IMR-90 (cell line): ENCODE measurements around the gene SLC16A2. TPM values are rescaled to one million over a fixed set of nuclear protein-coding genes. Genes with fewer than 3 reads are reported as not detected.
"Not testable (repeated sequence)": the region's sequence is repeated elsewhere in the genome, so short reads cannot be mapped to it uniquely, and the experiment has no call there.

Experiments used
- ATAC-seq: fragments of 200-7000 bp; cut with Tn5 transposase; 2 replicates; pipeline ENCODE4 v1.9.1; 2020; ENCODE audit warnings: low read depth, mild to moderate bottlenecking, moderate library complexity
- BruUV-seq: library from RNA; stranded (reverse); fragments of 400-500 nt; replicated peaks from 2 replicates; lab custom pipeline; 2021; lab: Mats Ljungman, UMichigan
- CTCF ChIA-PET: fragments of 300-600 bp; formaldehyde crosslinking; extraction: SDS; loops from one replicate; lab custom pipeline; 2021; ENCODE audit warnings: antibody characterized with exemption; lab: Yijun Ruan, JAX
- POLR2A ChIA-PET: fragments of 300-600 bp; sonication (Branson Sonifier 250); formaldehyde crosslinking; loops from one replicate; lab custom pipeline; 2022; ENCODE audit warnings: antibody characterized with exemption; ENCODE audit not compliant: unreplicated experiment; lab: Charles Lee
- DNase-seq: peaks from one replicate; pipeline ENCODE4 v3.0.0; 2013
- H2AFZ ChIP-seq: replicated peaks from 2 replicates; pipeline ENCODE3; 2013; ENCODE audit warnings: low read length, mild to moderate bottlenecking; ENCODE audit not compliant: poor library complexity
- H2AK5ac ChIP-seq: 2 replicates; pipeline ENCODE4 v1.6.1; 2013; ENCODE audit warnings: low read depth, low read length, inconsistent platforms
- H2AK9ac ChIP-seq: replicated peaks from 2 replicates; pipeline ENCODE3; 2013; ENCODE audit warnings: mild to moderate bottlenecking, low read depth, low read length, moderate library complexity; ENCODE audit not compliant: poor library complexity
- H2BK120ac ChIP-seq: 2 replicates; pipeline ENCODE4 v1.6.1; 2013; ENCODE audit warnings: low read depth, low read length, inconsistent platforms
- H2BK15ac ChIP-seq: 3 replicates; pipeline ENCODE4 v1.6.1; 2013; ENCODE audit warnings: low read depth, low read length, inconsistent platforms
- H2BK20ac ChIP-seq: 2 replicates; pipeline ENCODE4 v1.6.1; 2013; ENCODE audit warnings: low read depth, mild to moderate bottlenecking, inconsistent platforms, low read length, moderate library complexity
- H2BK5ac ChIP-seq: 2 replicates; pipeline ENCODE4 v1.6.1; 2013; ENCODE audit warnings: mild to moderate bottlenecking, low read depth, low read length, inconsistent platforms; ENCODE audit not compliant: poor library complexity, severe bottlenecking
- H3K14ac ChIP-seq: replicated peaks from 2 replicates; pipeline ENCODE4 v1.6.1; 2013; ENCODE audit warnings: low read depth, low read length, inconsistent platforms
- H3K18ac ChIP-seq: 2 replicates; pipeline ENCODE4 v1.6.1; 2013; ENCODE audit warnings: low read depth, low read length, control low read depth
- H3K23ac ChIP-seq: 2 replicates; pipeline ENCODE4 v1.6.1; 2013; ENCODE audit warnings: low read depth, low read length, inconsistent platforms
- H3K27ac ChIP-seq: 2 replicates; pipeline ENCODE4 v1.5.1; 2013; ENCODE audit warnings: mild to moderate bottlenecking, control low read depth, low read length; ENCODE audit not compliant: insufficient read depth
- H3K27me3 ChIP-seq: 2 replicates; pipeline ENCODE4 v1.6.1; 2013; ENCODE audit warnings: low read length; ENCODE audit not compliant: control insufficient read depth, insufficient read depth
- H3K36me3 ChIP-seq: 2 replicates; pipeline ENCODE4 v1.6.1; 2013; ENCODE audit warnings: low read length, mixed read lengths; ENCODE audit not compliant: control insufficient read depth, insufficient read depth
- H3K4ac ChIP-seq: 2 replicates; pipeline ENCODE4 v1.6.1; 2013; ENCODE audit warnings: low read depth, low read length, inconsistent platforms
- H3K4me1 ChIP-seq: 2 replicates; pipeline ENCODE4 v1.6.1; 2013; ENCODE audit warnings: low read length, mixed read lengths; ENCODE audit not compliant: control insufficient read depth, insufficient read depth
- H3K4me2 ChIP-seq: 2 replicates; pipeline ENCODE4 v1.6.1; 2013; ENCODE audit warnings: low read depth, mild to moderate bottlenecking, control low read depth, low read length, moderate library complexity
- H3K4me3 ChIP-seq: 2 replicates; pipeline ENCODE4 v1.5.1; 2013; ENCODE audit warnings: low read depth, mild to moderate bottlenecking, control low read depth, low read length, moderate library complexity; ENCODE audit not compliant: insufficient read depth
- H3K56ac ChIP-seq: 2 replicates; pipeline ENCODE4 v1.6.1; 2013; ENCODE audit warnings: low read length, inconsistent platforms; ENCODE audit not compliant: insufficient read depth; ENCODE audit errors: extremely low read depth
- H3K79me1 ChIP-seq, 2 experiments: 2 replicates each; pipeline ENCODE4 v1.6.1; 2013; ENCODE audit warnings: low read length in 2 of 2, inconsistent platforms in 1 of 2, low read depth in 1 of 2
- H3K9ac ChIP-seq: 2 replicates; pipeline ENCODE4 v1.6.1; 2013; ENCODE audit warnings: low read depth, low read length, control low read depth
- H3K9me1 ChIP-seq: 2 replicates; pipeline ENCODE4 v1.6.1; 2013; ENCODE audit warnings: low read length, inconsistent platforms; ENCODE audit not compliant: insufficient read depth
- H3K9me3 ChIP-seq: 2 replicates; pipeline ENCODE4 v1.6.1; 2013; ENCODE audit warnings: low read length; ENCODE audit not compliant: control insufficient read depth, insufficient read depth
- H4K20me1 ChIP-seq: 2 replicates; pipeline ENCODE4 v1.6.1; 2013; ENCODE audit warnings: low read length, inconsistent platforms; ENCODE audit not compliant: insufficient read depth
- H4K5ac ChIP-seq: 2 replicates; pipeline ENCODE4 v1.6.1; 2013; ENCODE audit warnings: mild to moderate bottlenecking, low read depth, low read length, control low read depth
- H4K8ac ChIP-seq, 2 experiments: 2 replicates each; pipeline ENCODE4 v1.6.1; 2013; ENCODE audit warnings: low read depth in 2 of 2, low read length in 2 of 2, control low read depth in 1 of 2, inconsistent platforms in 1 of 2
- H4K91ac ChIP-seq: 2 replicates; pipeline ENCODE4 v1.6.1; 2013; ENCODE audit warnings: low read depth, low read length, inconsistent platforms; ENCODE audit not compliant: insufficient read depth
- WGBS, 2 experiments: methylation state at CpG; one replicate each; pipeline versions ENCODE4 v1.1.5 to v1.1.7; 2013; ENCODE audit warnings: missing lambda C conversion rate in 2 of 2; ENCODE audit not compliant: insufficient read length in 1 of 2; ENCODE audit errors: extremely low coverage in 2 of 2; 5-methylcytosine and 5-hydroxymethylcytosine counted together
- dilution Hi-C: fragments of 300-500 bp; cut with HindIII; formaldehyde crosslinking; loops from one replicate; pipeline ENCODE4 v1.14.3; 2018; ENCODE audit warnings: low sequenced_read_pairs; ENCODE audit not compliant: unreplicated experiment
- in situ Hi-C: fragments of 300-500 bp; cut with MboI; formaldehyde crosslinking; loops from 3 replicates; pipeline ENCODE4 v1.14.3; 2019; ENCODE audit warnings: low sequenced_read_pairs, inconsistent platforms, mixed read lengths
- intact Hi-C: fragments of 100-400 bp; cut with micrococcal nuclease; formaldehyde crosslinking; loops from 2 replicates; pipeline ENCODE4 v1.10.0; 2022
- polyA plus RNA-seq, 3 experiments: library from polyadenylated mRNA; depleted of rRNA; stranded (reverse); fragments of >200 nt; gene quantifications; 2 replicates each; pipeline ENCODE4 v1.2.3, GENCODE V29; 2012; ENCODE audit warnings: low replicate concordance in 1 of 3
- total RNA-seq: library from RNA; depleted of rRNA; stranded (reverse); fragments of >200 nt; gene quantifications from 2 replicates; pipeline ENCODE4 v1.2.3, GENCODE V29; 2012

The SLC16A2 gene
- total and polyA plus RNA-seq, 2 of the 4 experiments (the other 2 are of a cell fraction): 6.1 to 23.8 TPM

GRCh38 chrX:74454233-74454632 lies 32.9 kb downstream of the SLC16A2 start:
- not testable (repeated sequence) for H3K9ac ChIP-seq

More at GRCh38 chrX:74454233-74454632, 32.9 kb downstream of the SLC16A2 start:
- DNase-seq, H3K4ac ChIP-seq, H3K23ac ChIP-seq, H3K14ac ChIP-seq, H3K4me3 ChIP-seq, in situ Hi-C loops, H3K4me1 ChIP-seq, dilution Hi-C loops, H4K8ac ChIP-seq, H2AK5ac ChIP-seq, intact Hi-C loops, CTCF ChIA-PET, H2BK15ac ChIP-seq, H2BK20ac ChIP-seq, H2AFZ ChIP-seq, H3K9me3 ChIP-seq, POLR2A ChIA-PET, H3K27me3 ChIP-seq, H4K91ac ChIP-seq, BruUV-seq, H3K27ac ChIP-seq, H2BK5ac ChIP-seq, H3K18ac ChIP-seq, H2BK120ac ChIP-seq, ATAC-seq, H3K36me3 ChIP-seq, H3K56ac ChIP-seq, H3K9me1 ChIP-seq, H3K4me2 ChIP-seq, H2AK9ac ChIP-seq, H4K20me1 ChIP-seq, H4K5ac ChIP-seq: not testable (repeated sequence)
- H3K79me1 ChIP-seq: peaks cover 5 to 11% of the 10 kb centered on the region in 2 experiments; a peak in 1 of 4 replicates
- WGBS, 2 experiments: no CpG with 5 or more reads among the region's 3 CpGs
